CD4-positive, alpha-beta T cell treated with Interleukin-6 for 4 hours (primary cell): Measurements from ENCODE around the gene SHROOM1.

Experiments used
- DNase-seq: peaks from one replicate; pipeline ENCODE4 v3.0.0-alpha.2; 2020; ENCODE audit warnings: mixed read lengths

The SHROOM1 gene

DNA sequence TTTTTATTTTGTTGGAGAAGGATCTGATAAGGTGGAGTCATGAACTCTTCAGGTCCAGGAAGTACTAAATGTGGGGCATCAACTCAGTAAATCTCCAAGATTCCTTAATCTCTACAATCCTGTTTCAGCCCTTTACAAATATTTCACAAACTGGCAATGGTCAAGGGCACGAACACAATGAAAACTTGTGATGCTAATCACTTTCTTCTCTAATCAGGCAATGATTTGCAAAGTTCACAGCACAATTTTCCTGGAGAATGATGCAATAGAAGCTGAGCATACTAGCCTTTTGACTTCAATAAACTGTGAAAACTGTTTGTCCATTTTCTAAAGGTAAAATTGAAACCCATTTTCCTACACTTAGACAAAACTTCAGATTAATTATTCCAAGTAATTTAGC is 18.9 kb upstream of the SHROOM1 start:
- no peak for DNase-seq

GRCh38 chr5:132848270-132848669 is 17.8 kb upstream of the SHROOM1 start:
- DNase-seq: no peak

- no peak for DNase-seq
Measured at GRCh38 chr5:132841305-132841704, 10.9 kb upstream of the SHROOM1 start.

GRCh38 chr5:132840896-132841295 is 10.4 kb upstream of the SHROOM1 start:
- DNase-seq: no peak

GRCh38 chr5:132840313-132840712 is 9.9 kb upstream of the SHROOM1 start:
- DNase-seq: no peak

- DNase-seq: no peak
Measured at GRCh38 chr5:132839426-132840301, 9.2 kb upstream of the SHROOM1 start.

DNA sequence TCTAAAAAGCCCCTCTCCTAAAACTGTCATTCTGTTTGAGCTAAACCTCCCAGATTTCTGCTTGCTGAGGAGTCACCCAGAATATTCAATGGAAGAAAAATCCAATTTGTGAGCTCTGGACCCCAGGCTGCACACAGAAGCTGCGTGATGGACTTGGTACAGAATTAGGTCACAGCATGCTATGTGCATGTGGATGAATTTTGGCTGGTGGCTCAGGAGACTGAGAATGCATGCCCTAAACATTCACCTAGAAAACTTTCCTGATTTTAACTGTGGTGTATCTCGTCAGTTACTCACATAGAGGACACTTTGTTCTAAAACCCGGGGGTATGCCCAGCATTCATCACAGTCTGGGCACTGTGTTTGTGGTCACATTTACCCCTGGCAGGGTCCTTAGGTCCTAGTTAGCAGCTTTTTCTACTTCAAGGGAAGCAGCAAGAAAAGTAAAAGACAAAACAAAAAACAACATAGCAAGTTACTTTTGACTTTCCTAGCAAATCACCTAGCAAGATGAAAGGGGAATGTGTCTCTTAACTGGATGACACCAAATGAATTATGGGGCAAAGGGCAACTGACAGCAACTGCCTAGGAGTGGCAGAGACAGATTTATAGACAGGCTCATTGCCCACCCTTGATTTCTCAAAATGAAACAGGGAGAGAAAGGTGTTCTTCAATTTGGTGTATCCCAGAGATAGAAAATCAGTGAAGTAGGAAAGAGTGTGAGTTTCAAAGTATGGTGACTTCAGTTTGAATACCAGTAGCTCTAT is 8.3 kb upstream of the SHROOM1 start:
- DNase-seq: no peak

GRCh38 chr5:132837868-132838267 is 7.4 kb upstream of the SHROOM1 start:
- no peak for DNase-seq

GRCh38 chr5:132836852-132837251 is 6.4 kb upstream of the SHROOM1 start:
- DNase-seq: no peak

DNA sequence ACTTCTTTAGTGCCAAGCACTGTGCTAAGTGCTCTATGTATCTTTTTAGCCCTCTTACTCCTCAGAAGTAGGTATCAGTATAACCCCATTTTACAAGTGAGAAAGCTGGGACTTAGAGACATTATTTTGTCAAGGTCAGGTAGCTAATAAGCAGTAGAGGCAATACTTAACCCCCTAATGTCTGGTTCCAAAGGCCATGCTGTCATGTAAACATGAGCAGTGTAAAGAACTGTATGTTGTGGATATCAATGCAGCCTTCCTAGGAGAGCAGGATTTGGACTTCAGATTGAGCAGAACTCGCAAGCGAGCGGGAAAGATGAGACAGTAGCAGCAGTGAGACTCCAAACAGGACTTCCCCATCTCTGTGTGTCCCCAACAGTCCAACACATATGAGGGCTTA is 3.6 kb upstream of the SHROOM1 start:
- no peak for DNase-seq

GRCh38 chr5:132832612-132833011 is 2.2 kb upstream of the SHROOM1 start:
- no peak for DNase-seq

DNA sequence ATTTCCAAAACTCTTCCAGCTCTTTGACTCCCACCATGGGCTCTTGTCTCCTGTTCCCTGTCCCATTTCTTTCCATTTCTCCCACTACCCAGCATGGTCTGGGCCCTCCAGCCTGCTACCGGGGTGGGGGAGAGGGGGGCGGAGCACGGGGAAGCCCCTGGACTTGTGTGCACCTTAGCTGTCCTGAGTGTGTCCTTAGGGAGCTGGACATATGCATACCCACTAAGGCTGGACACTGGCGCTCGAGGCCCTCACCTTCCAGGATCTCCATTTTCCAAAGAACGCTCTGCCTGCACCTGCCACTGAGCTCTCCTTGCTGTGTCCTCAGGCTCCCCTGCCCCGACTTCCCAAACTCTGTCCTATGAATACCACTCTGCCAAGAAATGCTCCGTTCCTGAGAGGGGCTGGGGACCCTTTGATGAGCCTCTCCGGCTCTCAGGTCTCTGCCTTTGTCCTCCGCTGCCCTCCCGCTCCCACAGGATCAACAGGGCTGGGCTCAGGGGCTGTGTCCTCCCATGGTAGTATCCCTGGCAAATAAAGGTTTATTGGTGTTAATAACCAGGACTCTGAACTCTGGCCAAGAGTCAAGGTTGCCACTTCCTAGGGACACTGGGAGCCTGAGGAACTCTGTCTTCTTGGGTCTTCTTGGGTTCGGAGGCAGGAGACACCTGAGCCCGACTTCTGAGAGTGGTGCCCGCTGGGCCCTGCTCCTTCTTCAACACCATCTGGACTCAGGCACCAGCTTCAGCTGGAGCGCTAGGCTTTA is 831 bp upstream of the SHROOM1 start:
- no peak for DNase-seq

DNA sequence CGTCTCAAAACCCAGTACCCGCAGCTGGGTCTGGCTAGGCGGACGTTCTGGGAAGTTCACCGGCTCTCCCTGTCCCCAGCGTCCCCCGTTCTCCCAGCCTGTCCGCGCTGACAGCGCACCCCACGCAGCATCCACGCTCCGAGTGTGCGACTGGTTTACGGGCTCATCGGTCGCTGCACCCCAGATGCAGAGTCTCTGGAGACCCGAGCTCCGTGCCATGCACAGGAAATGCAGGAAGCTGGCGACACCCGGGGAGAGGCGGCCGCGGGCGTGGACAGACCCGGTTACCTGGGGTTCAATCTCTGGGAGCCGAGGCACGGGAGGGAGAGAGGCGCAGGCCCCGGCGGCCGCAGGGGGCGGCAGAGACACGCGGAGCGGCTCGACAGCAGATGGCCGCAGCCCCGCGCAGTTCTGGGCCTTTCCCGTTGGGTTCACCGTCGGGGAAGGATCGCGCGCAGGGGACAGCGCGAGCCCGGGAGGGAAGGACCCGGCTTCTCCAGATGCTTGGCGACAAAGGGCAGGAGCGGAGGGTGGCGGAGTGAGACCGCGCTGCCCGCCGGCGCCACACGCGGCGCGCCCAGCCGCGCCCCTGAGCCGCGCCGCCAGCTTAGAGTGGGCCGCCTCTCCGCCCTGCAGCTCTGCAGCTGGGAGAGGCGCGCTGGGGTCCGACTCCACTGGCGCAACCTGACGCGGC is 558 bp downstream of the SHROOM1 start:
- DNase-seq: peak; percentile 77

- DNase-seq: no peak
Measured at GRCh38 chr5:132828846-132829494, 1.5 kb downstream of the SHROOM1 start.

DNA sequence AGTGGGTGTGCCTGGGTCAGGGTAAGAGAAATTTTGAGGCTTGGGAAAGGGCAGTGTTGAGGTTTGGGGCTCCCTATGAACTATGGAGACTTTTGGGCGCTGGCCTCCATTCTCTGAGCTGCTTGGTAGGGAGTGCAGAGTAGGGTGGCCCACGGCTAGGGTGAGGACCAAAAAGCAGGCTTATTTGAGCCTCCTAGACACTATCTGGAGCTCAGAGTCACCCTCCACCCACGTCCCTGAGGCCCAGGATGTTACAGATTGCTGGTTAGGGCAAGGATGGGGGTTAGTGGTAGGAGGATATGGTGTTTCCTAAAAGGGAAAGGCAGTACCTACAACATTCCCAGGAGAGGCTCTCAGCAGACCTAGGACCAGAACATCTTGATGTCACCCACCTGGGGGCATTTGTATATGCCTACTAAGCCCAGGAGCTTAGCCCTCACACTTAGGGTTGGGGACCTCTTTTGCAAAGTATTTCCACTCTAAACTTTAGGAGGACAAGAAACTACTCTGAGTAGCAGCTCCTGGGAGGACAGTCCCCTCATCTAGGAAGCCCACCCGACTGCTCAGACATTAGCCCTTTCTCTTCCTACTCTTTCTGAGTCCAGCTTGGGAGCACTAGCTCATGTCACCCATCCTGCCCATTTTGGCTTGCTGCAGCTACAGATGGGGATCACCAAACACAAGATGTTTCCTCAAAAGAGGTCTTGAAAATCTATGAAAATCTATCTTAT is 2.3 kb downstream of the SHROOM1 start:
- DNase-seq: no peak

- DNase-seq: no peak
Measured at GRCh38 chr5:132826424-132827082, 3.9 kb downstream of the SHROOM1 start.

DNA sequence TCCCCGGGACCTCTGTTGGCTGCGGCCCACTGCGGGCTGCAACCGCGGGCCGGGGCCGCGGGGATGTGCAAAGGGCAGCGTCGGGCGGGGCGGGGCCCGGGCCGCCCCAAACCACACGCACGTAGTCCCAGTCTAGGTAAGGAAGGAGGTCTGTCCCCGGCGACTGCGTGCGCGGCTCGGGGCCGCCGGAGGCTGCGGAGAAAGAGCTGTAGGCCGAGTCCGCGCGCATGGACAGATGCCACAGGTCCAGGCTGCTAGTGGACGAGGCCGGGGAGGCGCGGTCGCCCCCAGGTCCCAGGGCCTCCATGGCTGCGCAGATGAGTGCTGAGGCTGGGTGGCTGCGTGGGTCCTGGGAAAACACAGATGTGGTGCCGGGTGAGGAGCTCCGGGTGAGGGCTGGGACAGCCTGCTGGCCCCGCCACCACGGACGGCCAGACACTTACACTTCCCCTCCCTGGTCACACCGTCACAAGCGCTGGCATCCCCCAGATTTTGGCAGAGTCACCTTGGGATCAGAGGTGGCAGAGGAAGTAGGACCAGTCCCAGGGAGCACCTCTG is 4.5 kb downstream of the SHROOM1 start:
- peak; percentile 25 for DNase-seq

DNA sequence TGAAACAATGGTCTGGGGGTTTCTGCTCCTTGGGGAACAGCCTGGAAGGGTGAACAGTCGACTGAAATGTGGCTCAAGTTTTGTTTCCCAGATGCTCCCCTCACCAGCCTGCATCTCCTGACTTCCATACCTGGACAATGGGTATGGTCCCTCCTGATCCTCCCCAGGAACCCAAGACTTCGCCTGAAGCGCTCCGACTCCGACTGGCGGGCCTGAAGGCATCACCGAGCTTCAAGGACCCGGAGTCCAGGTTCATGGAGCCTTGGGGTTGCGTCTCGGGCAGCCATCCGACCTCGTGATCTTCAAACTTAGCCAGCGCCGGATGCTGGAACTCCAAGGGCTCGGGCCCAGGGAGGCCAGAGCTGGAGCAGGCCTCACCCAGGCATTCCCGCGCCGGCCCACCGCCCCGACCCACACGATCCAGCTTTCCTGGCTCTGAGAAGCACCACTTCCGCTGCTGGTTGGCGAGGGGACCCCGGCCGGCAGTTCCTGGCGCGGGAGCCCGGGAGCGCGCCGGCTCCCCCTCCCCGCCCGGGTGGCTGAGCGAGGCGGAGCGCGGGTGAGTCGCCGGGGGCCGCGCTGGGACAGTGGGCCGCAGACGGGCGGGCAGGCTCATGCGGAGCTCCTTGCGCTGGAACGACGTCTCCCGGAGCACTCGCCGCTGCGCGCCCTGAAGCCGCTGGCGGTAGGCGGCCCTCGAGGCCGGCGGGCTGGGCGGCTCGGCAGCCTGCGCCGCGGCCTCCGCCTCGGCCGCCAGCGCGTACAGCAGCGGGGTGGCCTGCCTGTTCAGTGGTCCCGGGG is 5.2 kb downstream of the SHROOM1 start:
- no peak for DNase-seq

GRCh38 chr5:132824426-132824825 is 6.0 kb downstream of the SHROOM1 start:
- DNase-seq: no peak
